Mesenchymal stem cell (in vitro differentiated cells and primary cell): ENCODE results near the gene BCAP31.
"Not testable (repeated sequence)": the region's sequence is repeated elsewhere in the genome, so short reads cannot be mapped to it uniquely, and the experiment has no call there.

Source experiments
- DNase-seq: peaks from one replicate; pipeline ENCODE4 v3.0.0-alpha.2; 2013
- H2AFZ ChIP-seq: one replicate; pipeline ENCODE4 v1.6.1; 2013; ENCODE audit warnings: low read depth, mild to moderate bottlenecking, control low read depth, inconsistent platforms, low read length, moderate library complexity
- H2AK5ac ChIP-seq: 2 replicates; pipeline ENCODE4 v1.6.1; 2013; ENCODE audit warnings: low read length, moderate library complexity, mild to moderate bottlenecking, inconsistent platforms; ENCODE audit not compliant: severe bottlenecking
- H2BK120ac ChIP-seq: one replicate; pipeline ENCODE4 v1.6.1; 2013; ENCODE audit warnings: low read depth, mild to moderate bottlenecking, inconsistent platforms, low read length, moderate library complexity
- H2BK12ac ChIP-seq, 2 experiments: one replicate each; pipeline ENCODE4 v1.6.1; 2013; ENCODE audit warnings: inconsistent platforms in 2 of 2, low read length in 2 of 2, mild to moderate bottlenecking in 2 of 2, moderate library complexity in 2 of 2, control low read depth in 1 of 2
- H2BK15ac ChIP-seq: one replicate; pipeline ENCODE4 v1.6.1; 2013; ENCODE audit warnings: mild to moderate bottlenecking, low read depth, inconsistent platforms; ENCODE audit not compliant: poor library complexity, severe bottlenecking
- H2BK5ac ChIP-seq: 2 replicates; pipeline ENCODE4 v1.6.1; 2013; ENCODE audit warnings: low read depth, mild to moderate bottlenecking, low read length, control low read depth, inconsistent platforms; ENCODE audit not compliant: poor library complexity, severe bottlenecking
- H3K14ac ChIP-seq, 2 experiments: one replicate each; pipeline ENCODE4 v1.6.1; 2013; ENCODE audit warnings: inconsistent platforms in 2 of 2, low read length in 2 of 2, control low read depth in 1 of 2, mild to moderate bottlenecking in 1 of 2, moderate library complexity in 1 of 2
- H3K18ac ChIP-seq, 2 experiments: one replicate each; pipeline ENCODE4 v1.6.1; 2013; ENCODE audit warnings: inconsistent platforms in 2 of 2, low read length in 2 of 2, control low read depth in 1 of 2, low read depth in 1 of 2, mild to moderate bottlenecking in 1 of 2
- H3K23ac ChIP-seq, 2 experiments: one replicate each; pipeline ENCODE4 v1.6.1; 2013; ENCODE audit warnings: inconsistent platforms in 2 of 2, low read length in 2 of 2, mild to moderate bottlenecking in 2 of 2, moderate library complexity in 2 of 2, control low read depth in 1 of 2
- H3K27ac ChIP-seq: 2 replicates; pipeline ENCODE4 v1.5.1; 2013; ENCODE audit warnings: mild to moderate bottlenecking, moderate library complexity, low read length, control low read depth, inconsistent platforms; ENCODE audit not compliant: poor library complexity, severe bottlenecking
- H3K27me3 ChIP-seq, 2 experiments: 2 replicates each; pipeline versions ENCODE4 v1.6.1 to v1.7.0; 2013; ENCODE audit warnings: low read length in 2 of 2, mild to moderate bottlenecking in 2 of 2, moderate library complexity in 2 of 2, control low read depth in 1 of 2, inconsistent platforms in 1 of 2; ENCODE audit not compliant: control insufficient read depth in 1 of 2, insufficient read depth in 1 of 2
- H3K36me3 ChIP-seq, 2 experiments: 2 replicates each; pipeline versions ENCODE4 v1.6.1 to v1.7.0; 2013; ENCODE audit warnings: low read length in 2 of 2, control low read depth in 1 of 2, inconsistent platforms in 1 of 2, low read depth in 1 of 2, mild to moderate bottlenecking in 1 of 2; ENCODE audit not compliant: insufficient read depth in 2 of 2, control insufficient read depth in 1 of 2
- H3K4ac ChIP-seq, 2 experiments: one replicate each; pipeline ENCODE4 v1.6.1; 2013; ENCODE audit warnings: inconsistent platforms in 2 of 2, low read length in 2 of 2, mild to moderate bottlenecking in 2 of 2, moderate library complexity in 2 of 2, control low read depth in 1 of 2, low read depth in 1 of 2
- H3K4me1 ChIP-seq: 2 replicates; pipeline ENCODE4 v1.6.1; 2013; ENCODE audit warnings: low read depth, low read length, control low read depth; ENCODE audit not compliant: control insufficient read depth, insufficient read depth
- H3K4me2 ChIP-seq: 2 replicates; pipeline ENCODE4 v1.6.1; 2013; ENCODE audit warnings: low read length, mild to moderate bottlenecking, inconsistent platforms; ENCODE audit not compliant: poor library complexity, severe bottlenecking
- H3K4me3 ChIP-seq, 2 experiments: 2 replicates each; pipeline versions ENCODE4 v1.5.1 to v1.7.0; 2013; ENCODE audit warnings: low read length in 2 of 2, mild to moderate bottlenecking in 2 of 2, control low read depth in 1 of 2, low read depth in 1 of 2; ENCODE audit not compliant: insufficient read depth in 1 of 2
- H3K79me1 ChIP-seq: replicated peaks from 2 replicates; pipeline ENCODE4 v1.6.1; 2013; ENCODE audit warnings: mild to moderate bottlenecking, control low read depth, low read length, inconsistent platforms; ENCODE audit not compliant: poor library complexity, severe bottlenecking
- H3K9ac ChIP-seq: 2 replicates; pipeline ENCODE4 v1.7.0; 2013; ENCODE audit warnings: mild to moderate bottlenecking, low read length, moderate library complexity
- H3K9me3 ChIP-seq: 2 replicates; pipeline ENCODE4 v1.7.0; 2013; ENCODE audit warnings: mild to moderate bottlenecking, low read length; ENCODE audit not compliant: control insufficient read depth
- H4K8ac ChIP-seq: one replicate; pipeline ENCODE4 v1.6.1; 2013; ENCODE audit warnings: inconsistent platforms, mild to moderate bottlenecking, low read length, moderate library complexity
- H4K91ac ChIP-seq: one replicate; pipeline ENCODE4 v1.6.1; 2013; ENCODE audit warnings: mild to moderate bottlenecking, low read length, inconsistent platforms
- WGBS: methylation state at CpG from one replicate; pipeline ENCODE4 v1.1.7; 2013; ENCODE audit warnings: mixed read lengths; 5-methylcytosine and 5-hydroxymethylcytosine counted together

The BCAP31 gene

GRCh38 chrX:153692003-153692402 lies 32.2 kb downstream of the BCAP31 start:
- H3K36me3 ChIP-seq = peaks cover 2 to 39% of the 10 kb centered on the region in 2 experiments
- no peak overlapping the region for H3K4me2 ChIP-seq
- 100% methylated on average over 1 of the region's 4 CpGs for WGBS
- H2BK120ac ChIP-seq = no peak overlapping the region
- H3K9me3 ChIP-seq = no peaks in the 10 kb centered on the region
- no peak overlapping the region for H2BK15ac ChIP-seq
- no peak overlapping the region for H4K91ac ChIP-seq
- H4K8ac ChIP-seq = no peak overlapping the region
- no peak overlapping the region for H2AFZ ChIP-seq
- H2BK5ac ChIP-seq = no peak overlapping the region
- DNase-seq = no peak
- H3K18ac ChIP-seq = no peak overlapping the region
- peaks cover 16% of the 10 kb centered on the region for H3K4me1 ChIP-seq
- no peak overlapping the region for H3K14ac ChIP-seq
- no peak overlapping the region for H2AK5ac ChIP-seq
- H3K27me3 ChIP-seq = no peaks in the 10 kb centered on the region
- no peaks in the 10 kb centered on the region for H3K79me1 ChIP-seq
- no peak overlapping the region for H2BK12ac ChIP-seq
- no peak overlapping the region for H3K4me3 ChIP-seq
- no peak overlapping the region for H3K23ac ChIP-seq
- no peak overlapping the region for H3K4ac ChIP-seq
- H3K9ac ChIP-seq = no peak overlapping the region
- no peak overlapping the region for H3K27ac ChIP-seq

- not testable (repeated sequence) for H3K4me2 ChIP-seq, H2AFZ ChIP-seq, H4K91ac ChIP-seq, H3K23ac ChIP-seq, H3K14ac ChIP-seq, H2BK5ac ChIP-seq, H3K79me1 ChIP-seq, H3K9me3 ChIP-seq, H2BK12ac ChIP-seq, H3K4me3 ChIP-seq, DNase-seq, H3K27ac ChIP-seq, H2BK15ac ChIP-seq, H3K9ac ChIP-seq, H3K27me3 ChIP-seq, H4K8ac ChIP-seq, H2AK5ac ChIP-seq, H2BK120ac ChIP-seq, H3K4ac ChIP-seq, H3K18ac ChIP-seq
- Histone ChIP-seq H3K36me3 (peaks cover 2 to 32% of the 10 kb centered on the region in 2 experiments), H3K4me1 (peaks cover 16% of the 10 kb centered on the region)
- 100% methylated on average over 12 of the region's 21 CpGs for WGBS
Observed at GRCh38 chrX:153691032-153691827, 33.0 kb downstream of the BCAP31 start.

- Histone ChIP-seq H3K9me3 (no peaks in the 10 kb centered on the region), H2BK12ac (no peak overlapping the region), H3K23ac (no peak overlapping the region), H3K27me3 (peaks cover 7 to 13% of the 10 kb centered on the region in 2 experiments), H3K79me1 (no peaks in the 10 kb centered on the region), H3K18ac (no peak overlapping the region), H2AFZ (no peak overlapping the region), H2BK5ac (no peak overlapping the region), H3K27ac (no peak overlapping the region), H3K14ac (no peak overlapping the region), H3K9ac (no peak overlapping the region), H2AK5ac (no peak overlapping the region), H3K4ac (no peak overlapping the region), H3K4me2 (no peak overlapping the region), H3K4me3 (no peak overlapping the region), H3K4me1 (peaks cover 16% of the 10 kb centered on the region), H2BK15ac (no peak overlapping the region), H3K36me3 (peaks cover 0 to 26% of the 10 kb centered on the region in 2 experiments), H2BK120ac (no peak overlapping the region), H4K91ac (no peak overlapping the region), H4K8ac (no peak overlapping the region)
- WGBS = 92% methylated on average over 7 of the region's 14 CpGs
- no peak for DNase-seq
Observed at GRCh38 chrX:153690466-153690865, 33.7 kb downstream of the BCAP31 start.

- no peak overlapping the region for H3K9ac ChIP-seq
- no peaks in the 10 kb centered on the region for H3K79me1 ChIP-seq
- no peak overlapping the region for H3K4ac ChIP-seq
- H3K27ac ChIP-seq = no peak overlapping the region
- peaks cover 0 to 22% of the 10 kb centered on the region in 2 experiments for H3K36me3 ChIP-seq
- no peaks in the 10 kb centered on the region for H3K9me3 ChIP-seq
- H3K23ac ChIP-seq = no peak overlapping the region
- H3K18ac ChIP-seq = no peak overlapping the region
- no peak overlapping the region for H2BK15ac ChIP-seq
- H2BK120ac ChIP-seq = no peak overlapping the region
- no peak overlapping the region for H2BK5ac ChIP-seq
- WGBS = 84% methylated on average over 19 of the region's 19 CpGs
- H3K4me1 ChIP-seq = peaks cover 16% of the 10 kb centered on the region
- no peak overlapping the region for H3K4me2 ChIP-seq
- no peak overlapping the region for H2AFZ ChIP-seq
- H3K4me3 ChIP-seq = peak overlapping the region in 1 of 2 experiments; percentile 37
- no peak overlapping the region for H2AK5ac ChIP-seq
- H4K91ac ChIP-seq = no peak overlapping the region
- no peak for DNase-seq
- H3K14ac ChIP-seq = no peak overlapping the region
- peaks cover 11 to 16% of the 10 kb centered on the region in 2 experiments for H3K27me3 ChIP-seq
- H4K8ac ChIP-seq = no peak overlapping the region
- no peak overlapping the region for H2BK12ac ChIP-seq
Observed at GRCh38 chrX:153689654-153690465, 34.3 kb downstream of the BCAP31 start.
